GM19328 (cell line): ENCODE data around the gene INPP5A.
"Not testable (repeated sequence)": the region's sequence is repeated elsewhere in the genome, so short reads cannot be mapped to it uniquely, and the experiment has no call there.

Experiments used
- ATAC-seq: cut with Tn5 transposase; IDR thresholded peaks from one replicate; pipeline ENCODE4 v1.9.1; 2021; ENCODE audit warnings: mild to moderate bottlenecking, moderate library complexity; ENCODE audit not compliant: unreplicated experiment

The INPP5A gene

GRCh38 chr10:132669208-132669861, 131.7 kb downstream of the INPP5A start:
- ATAC-seq = no peak

- ATAC-seq = no peak
These were observed 133.1 kb downstream of the INPP5A start for GRCh38 chr10:132670546-132671227.

- no peak for ATAC-seq
These were observed 133.9 kb downstream of the INPP5A start for GRCh38 chr10:132671228-132672154.

GRCh38 chr10:132673746-132674145, 136.2 kb downstream of the INPP5A start:
- not testable (repeated sequence) for ATAC-seq

- no peak for ATAC-seq
These were observed 136.7 kb downstream of the INPP5A start for GRCh38 chr10:132674311-132674710.

GRCh38 chr10:132675031-132675740, 137.6 kb downstream of the INPP5A start:
- no peak for ATAC-seq

- no peak for ATAC-seq
These were observed 138.8 kb downstream of the INPP5A start for GRCh38 chr10:132676193-132676891.

GRCh38 chr10:132677096-132677472, 139.5 kb downstream of the INPP5A start:
- no peak for ATAC-seq

- ATAC-seq = no peak
These were observed 140.1 kb downstream of the INPP5A start for GRCh38 chr10:132677473-132678227.

- no peak for ATAC-seq
These were observed 141.0 kb downstream of the INPP5A start for GRCh38 chr10:132678436-132679216.

GRCh38 chr10:132679217-132679595, 141.6 kb downstream of the INPP5A start:
- no peak for ATAC-seq

- no peak for ATAC-seq
These were observed 142.1 kb downstream of the INPP5A start for GRCh38 chr10:132679640-132680039.

- not testable (repeated sequence) for ATAC-seq
These were observed 143.2 kb downstream of the INPP5A start for GRCh38 chr10:132680741-132681140.

- ATAC-seq = no peak
These were observed 144.5 kb downstream of the INPP5A start for GRCh38 chr10:132681858-132682755.

- no peak for ATAC-seq
These were observed 146.7 kb downstream of the INPP5A start for GRCh38 chr10:132684164-132684891.

- ATAC-seq = no peak
These were observed 147.7 kb downstream of the INPP5A start for GRCh38 chr10:132685101-132685891.
